DMS53 treated with DMSO at 0.1 percent for 48 hours (cell line): ENCODE results near the gene TBC1D22A.
"Not testable (repeated sequence)": the region's sequence is repeated elsewhere in the genome, so short reads cannot be mapped to it uniquely, and the experiment has no call there.

Experiments used
- DNase-seq: peaks from one replicate; lab custom pipeline; 2025; ENCODE audit not compliant: unreplicated experiment; lab: John Stamatoyannopoulos, UW

TBC1D22A gene

DNA sequence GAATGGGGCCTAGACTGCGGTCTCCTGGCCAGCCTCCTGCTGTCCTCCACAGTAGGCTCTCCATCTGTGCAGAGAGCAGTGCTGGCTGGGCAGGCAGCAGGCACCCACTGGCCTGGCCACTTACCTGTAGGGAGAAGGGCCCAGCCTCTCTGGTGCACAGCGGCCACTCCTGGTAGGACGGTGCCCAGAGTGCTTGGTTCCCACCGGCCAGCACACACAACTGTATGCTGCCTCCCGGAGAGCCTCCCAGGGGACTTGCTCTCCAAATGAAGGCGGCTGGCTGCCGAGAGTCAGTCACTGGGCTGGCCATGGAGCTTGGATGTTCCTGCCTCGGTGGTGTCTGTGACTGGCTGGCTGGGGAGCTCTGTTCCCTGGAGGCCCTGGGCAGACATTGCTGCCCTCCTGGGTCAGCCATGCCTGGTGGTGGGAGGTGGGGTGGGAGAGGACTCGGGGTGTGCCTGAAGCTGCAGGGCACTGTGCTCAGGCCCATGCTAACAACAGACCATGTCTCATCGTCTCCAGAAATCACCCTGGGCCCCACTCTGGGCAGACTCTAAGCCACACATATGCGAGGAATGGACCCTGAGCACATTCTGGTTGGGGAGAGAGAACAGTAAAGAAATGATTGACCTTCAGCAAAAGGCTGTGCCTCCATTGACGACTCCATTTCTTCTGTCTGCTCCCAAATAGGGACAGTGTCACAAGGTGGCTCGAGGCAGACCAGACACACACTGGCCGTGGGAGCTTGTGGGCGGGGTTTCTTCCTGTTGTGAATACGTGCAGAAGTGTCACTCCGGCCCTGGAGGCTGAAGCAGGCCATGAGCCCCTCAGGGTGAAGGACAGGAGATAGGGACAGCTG lies 350.8 kb downstream of the TBC1D22A start:
- DNase-seq, result no peak

DNA sequence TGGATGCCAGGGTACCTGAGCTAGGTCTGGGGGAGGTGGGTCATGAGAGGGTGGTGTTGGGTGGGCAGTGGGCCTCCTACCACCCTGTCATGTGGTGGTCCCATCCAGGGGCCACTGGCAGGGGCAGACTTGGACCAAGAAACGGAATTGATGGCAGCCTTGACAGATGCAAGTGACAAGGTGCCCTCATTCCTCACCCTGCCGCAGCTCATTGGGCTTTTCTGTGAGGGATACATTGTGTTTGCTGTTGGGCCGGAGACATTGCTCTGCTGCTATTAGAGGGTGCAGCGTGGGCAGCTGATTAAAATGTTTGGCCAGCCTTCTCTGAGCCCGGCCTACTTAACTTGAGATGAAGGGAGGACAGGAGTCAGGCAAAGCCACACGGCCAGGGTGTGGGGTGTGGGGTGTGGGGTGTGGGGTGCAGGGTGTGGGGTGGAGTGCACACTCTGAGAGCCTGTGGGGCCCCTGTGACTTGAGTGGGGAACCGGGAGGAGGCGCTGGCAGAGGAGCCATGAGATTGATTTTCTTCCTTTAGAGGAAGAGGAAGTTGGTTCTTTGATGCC lies 351.5 kb downstream of the TBC1D22A start:
- DNase-seq, result no peak

DNA sequence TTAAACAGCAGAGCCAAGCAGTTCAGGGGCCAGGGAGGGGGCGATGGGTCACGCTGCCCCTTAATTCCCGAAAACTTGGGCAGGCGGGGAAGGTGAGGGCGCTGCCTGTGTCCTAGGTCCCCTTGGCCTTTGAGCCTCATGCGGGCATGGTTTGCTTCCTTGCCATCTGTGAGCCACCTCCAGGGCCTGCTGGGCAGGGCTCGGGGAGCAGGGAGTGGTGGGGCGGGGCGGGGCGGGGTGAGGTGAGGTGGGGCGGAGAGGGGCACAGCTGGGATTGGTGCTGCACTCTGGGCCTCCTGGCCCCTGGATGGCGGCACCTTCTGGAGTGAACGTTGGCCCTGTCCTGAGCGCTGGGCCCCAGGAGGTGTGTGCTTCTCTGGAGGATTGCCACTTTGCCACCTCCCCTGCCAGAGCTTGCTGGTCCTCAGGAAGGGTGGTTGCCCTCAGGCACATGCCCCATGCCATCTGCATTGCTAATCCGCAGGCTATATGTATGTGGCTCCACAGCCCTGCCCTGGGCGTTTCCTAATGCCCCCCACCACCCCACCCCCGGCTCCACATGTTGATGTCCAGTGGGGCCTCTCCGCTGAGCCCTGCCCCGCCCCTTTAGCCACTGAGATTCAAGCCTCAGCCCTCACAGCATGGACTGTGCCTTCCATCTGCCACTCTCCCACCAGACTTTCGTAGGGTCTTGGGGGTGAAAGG lies 352.5 kb downstream of the TBC1D22A start:
- DNase-seq, result no peak

DNA sequence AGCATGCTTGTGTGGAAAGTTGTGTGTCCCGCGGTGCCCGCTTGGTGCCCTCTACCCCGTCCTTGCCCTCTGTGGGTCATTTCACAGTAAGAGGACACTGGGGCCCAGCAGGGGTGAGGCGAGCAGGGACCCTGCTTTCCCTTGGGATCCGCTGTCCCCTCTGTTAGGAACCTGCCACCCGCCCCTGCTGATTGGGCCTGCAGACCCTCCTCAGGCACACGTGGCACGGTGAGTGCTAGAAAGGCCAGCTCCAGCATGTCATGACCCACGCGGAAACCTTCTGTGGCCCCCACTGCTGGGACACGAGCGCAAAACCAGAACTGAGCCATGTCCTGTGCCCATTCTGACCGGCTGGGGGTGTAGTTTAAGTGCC lies 353.1 kb downstream of the TBC1D22A start:
- no peak for DNase-seq

DNA sequence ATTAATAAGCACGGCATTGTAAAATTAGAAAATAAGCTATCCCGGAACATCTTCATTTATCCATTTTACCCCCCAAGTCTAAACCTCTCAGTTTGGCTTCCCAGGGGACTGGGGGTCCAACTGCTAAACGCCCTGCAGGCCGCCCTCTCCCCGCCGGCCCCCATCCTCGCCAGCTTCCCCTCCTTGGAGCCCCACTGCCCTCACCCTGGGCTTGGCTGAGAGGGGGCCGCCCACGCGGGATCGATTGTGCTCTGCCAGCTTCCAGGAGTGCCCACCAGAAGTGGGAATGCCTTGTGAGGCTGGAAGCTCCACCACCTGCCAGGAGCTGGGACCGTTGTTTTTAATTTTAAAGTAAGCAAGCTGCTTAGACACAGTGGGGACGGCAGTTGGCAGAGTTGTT lies 353.5 kb downstream of the TBC1D22A start:
- DNase-seq, result no peak

DNA sequence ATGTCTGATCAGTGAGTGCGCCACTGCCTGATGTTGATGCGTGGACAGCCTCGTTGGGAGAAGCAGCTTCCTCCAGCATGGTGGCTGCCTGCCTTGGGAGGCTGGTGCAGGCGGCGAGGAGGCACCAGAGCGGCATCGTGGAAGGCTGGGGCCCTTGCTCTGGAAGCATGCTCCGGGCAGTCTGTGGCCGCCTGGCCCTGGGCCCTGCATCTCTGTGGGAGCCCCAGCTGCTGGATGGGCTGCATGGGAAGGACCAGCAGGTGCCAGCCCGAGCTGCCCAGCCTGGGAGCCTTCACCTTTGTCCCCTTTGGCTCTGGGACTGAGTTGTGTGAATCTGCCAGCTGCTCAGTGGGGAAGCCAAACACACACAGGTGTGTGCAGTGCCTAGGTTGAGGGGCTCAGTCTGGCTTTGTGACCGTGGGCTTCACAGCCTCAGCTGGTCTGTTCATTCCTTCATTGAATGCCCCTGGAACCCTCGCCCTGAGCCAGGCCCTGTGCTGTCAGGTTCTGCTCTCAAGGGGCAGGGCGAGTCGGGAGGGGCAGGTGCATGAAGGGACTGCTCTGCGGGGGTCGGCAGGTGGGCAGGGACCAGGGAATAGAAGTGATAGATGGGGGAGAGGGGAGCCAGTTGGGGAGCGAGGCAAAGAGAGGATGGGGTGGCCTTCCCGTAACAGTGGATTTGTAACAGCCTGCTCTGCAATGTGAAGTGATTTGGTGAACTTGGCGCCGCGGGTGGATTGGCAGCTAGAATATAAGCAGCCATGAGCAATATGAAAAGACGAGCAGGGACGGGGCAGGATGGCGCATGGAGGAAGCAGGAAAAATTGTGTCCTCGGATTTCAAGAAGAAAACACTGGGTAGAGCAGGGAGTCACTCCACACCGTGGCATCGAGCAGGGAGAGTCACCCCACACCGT lies 354.2 kb downstream of the TBC1D22A start:
- DNase-seq, result no peak

DNA sequence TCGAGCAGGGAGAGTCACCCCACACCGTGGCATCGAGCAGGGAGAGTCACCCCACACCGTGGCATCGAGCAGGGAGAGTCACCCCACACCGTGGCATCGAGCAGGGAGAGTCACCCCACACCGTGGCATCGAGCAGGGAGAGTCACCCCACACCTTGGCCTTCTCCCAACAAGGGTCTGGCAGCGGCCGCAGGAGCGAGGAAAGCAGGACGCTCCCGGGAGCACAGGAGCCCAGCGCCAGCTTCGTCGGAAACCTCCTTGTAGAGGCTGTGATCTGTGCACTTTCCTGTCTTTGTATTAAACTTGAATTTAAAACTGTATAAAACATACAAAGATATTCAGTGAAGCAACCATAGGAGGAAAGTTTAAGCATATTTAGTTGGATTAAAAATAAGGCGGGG lies 355.0 kb downstream of the TBC1D22A start:
- DNase-seq, result not testable (repeated sequence)

DNA sequence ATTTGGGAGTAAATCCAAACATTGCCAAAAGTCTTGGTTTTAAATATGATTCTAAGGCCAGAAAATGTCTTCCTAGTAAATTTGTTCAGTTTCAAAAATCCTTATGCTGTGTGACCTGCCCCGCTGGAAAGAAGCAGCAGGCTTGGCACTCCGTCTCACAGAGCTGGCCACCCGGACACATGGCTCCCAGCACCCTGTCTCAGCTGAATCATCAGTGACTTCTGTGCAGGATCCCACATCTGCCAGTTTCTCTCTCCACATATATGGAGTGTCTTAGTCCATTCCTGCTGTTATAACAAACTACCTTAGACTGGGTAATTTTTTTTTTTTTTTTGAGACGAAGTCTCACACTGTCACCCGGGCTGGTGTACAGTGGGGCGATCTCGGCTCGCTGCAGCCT lies 356.7 kb downstream of the TBC1D22A start:
- DNase-seq, result no peak

DNA sequence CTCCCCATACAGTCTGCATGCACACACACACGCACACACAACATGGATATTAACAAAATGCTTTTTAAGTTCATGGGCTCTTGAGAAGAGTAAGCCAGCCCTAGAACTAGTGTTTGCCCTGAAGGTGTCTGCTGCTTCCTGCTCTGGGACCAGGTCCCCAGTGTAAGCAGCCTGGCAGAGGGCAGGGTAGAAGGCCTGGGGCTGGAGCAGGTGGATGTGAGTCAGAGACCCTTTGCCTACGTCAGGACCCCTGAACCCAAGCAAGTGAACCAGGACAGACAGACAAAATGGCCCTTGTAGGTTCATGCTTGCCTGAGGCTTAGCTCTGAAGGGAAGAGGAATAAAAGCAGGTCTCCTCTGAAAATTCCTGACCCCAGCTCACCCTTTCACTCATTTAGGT lies 357.9 kb downstream of the TBC1D22A start:
- no peak for DNase-seq

DNA sequence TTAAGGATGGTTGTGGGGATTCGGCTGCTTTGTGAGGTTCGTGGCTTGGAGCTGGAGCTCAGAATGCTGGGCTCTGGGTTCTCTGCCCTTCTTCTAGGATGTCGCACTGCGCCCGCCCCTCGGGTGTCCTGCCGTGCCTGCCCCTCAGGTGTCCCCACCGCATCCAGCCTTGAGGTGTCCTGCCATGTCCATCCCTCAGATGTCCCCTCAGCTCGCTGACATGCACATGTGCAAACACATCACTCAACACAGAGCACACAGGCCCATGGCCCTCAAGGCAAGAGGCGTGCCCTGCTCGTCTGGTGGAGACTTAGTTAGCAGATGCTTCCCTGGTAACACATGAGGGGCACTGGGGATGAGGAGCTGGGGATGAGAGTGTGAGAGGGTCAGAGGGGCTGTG lies 359.3 kb downstream of the TBC1D22A start:
- no peak for DNase-seq

DNA sequence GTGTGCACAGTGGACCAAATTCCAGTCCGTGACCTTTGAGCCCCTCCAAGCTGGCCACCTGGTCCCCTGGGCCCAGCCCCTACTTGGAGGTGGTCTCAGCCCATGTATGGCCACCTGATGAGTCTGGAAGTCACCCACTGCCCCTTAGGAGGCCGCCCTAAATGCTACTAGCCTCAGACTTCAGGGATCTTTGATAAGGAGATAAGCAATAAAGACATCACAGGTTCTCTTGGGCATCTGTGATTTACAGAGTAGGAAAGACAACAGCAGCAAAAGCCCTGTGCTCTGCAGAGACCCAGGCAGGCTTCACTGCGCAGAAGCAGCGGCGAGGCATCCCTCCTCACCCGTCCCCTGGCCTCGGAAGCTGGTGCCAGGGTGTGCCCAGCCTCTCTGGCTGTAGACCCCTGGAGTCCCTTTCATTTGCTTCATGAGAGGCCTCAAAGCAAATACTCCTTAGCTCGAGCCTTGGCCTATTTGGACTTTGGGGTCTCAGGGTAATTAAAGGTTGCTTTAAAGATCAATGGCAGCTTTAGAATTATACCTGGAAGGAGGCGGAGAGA lies 360.1 kb downstream of the TBC1D22A start:
- no peak for DNase-seq

DNA sequence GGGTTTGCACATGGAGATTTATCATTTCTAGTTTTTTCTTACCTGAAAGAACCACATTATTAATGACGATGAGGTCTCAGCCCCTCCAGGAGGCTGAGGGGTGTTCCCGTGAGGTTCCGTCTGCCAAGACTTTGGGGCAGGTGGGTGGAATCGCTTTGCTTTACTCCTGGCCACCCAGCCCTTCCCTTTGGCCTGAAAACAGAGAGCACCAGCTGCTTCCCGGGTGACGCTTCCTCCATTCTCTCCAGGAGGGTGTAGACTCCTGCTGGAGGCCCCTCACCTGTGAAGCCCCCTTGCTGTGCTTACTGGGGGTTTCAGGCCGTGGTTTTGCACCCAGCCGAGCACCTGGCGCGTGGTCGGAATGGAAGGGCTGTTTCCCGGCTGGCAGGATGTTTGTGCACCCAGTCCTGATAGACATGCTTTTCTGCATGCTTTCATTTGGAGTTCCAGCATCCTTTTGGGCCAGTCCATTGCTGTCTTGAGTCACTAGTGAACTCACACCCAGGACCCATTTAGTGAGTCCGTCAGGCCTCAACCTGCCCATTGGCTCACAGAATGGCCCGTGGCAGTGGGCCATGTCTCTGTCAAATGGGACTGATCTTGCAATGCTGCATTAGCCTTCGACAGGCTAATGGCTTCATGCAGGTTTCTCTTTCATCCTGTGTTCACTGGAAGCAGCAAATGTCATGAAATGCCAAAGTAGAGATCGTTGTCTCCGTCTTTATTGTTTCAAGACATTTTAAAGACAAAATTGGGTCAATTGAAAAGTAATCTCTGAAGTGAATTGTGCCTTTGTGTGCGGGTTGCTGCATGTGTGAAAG lies 360.8 kb downstream of the TBC1D22A start:
- DNase-seq, result no peak

DNA sequence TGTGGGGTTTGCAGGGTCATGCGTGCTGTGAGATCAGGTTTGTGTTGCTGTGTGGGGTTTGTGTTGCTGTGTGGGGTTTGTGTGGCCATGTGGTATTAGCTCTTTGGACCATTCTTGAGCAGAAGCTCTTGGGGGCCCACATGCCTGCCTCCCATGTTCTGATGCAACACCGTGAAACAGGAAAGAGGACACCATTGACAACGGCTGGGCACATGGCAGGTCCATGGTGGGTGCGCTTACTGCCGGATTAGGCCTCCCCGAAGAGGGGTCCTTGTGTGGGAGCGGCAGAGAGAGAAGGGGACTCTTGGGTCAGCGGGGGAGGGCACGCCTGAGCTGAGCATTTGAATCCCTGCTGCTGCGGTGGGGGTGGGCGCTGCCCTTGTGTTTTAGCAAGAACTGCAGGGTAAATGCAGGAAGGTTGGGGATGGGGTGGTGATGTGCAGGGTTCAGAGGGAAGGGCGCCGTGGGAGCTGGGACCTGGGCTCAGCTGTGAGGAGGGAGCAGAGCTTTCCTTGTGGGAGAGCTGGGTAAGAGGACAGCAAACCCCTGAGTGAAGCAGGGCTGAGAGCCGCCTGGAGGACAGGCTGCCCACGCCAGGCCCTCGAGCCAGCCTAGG lies 361.5 kb downstream of the TBC1D22A start:
- no peak for DNase-seq

DNA sequence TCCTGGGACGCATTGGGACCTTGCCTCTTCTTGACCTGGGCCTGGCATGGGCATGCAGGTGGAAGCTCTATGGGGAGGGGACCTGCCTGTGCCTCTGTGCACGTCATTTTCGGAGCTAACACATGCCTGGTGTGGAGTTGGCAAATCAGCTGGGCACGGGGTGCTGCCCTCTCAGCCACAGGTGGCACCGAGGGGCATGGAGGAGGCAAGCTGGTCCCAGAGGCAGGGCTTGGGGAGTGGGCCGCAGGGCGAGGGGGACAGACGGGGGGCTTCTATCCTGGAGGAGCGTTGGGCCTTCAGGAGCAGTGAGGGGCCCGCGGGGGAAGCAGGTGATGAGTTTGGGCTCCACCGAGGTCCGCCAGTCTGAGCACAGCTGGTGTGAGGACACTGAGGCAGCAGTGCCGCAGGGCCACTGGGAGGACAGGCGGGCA lies 362.0 kb downstream of the TBC1D22A start:
- DNase-seq, result no peak

DNA sequence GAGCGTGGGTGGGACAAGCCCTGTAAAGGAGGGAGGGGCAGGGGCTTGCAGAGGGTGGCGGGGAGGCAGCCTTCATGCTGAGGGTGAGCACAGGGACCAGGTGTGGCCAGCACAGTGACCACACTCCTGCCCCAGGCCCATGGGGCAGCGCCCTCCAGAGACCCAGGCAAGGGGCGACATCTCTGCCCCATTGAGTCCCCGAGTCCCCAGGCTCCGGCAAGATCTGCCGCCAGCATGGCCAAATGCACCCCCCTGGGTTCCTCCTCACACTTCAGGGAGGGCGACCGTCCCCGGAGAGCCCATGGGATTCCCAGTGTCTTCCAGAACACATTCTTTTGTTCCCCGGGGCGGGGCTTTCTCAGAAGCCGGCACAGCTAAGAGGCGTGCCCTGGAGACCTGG lies 362.5 kb downstream of the TBC1D22A start:
- DNase-seq, result no peak

DNA sequence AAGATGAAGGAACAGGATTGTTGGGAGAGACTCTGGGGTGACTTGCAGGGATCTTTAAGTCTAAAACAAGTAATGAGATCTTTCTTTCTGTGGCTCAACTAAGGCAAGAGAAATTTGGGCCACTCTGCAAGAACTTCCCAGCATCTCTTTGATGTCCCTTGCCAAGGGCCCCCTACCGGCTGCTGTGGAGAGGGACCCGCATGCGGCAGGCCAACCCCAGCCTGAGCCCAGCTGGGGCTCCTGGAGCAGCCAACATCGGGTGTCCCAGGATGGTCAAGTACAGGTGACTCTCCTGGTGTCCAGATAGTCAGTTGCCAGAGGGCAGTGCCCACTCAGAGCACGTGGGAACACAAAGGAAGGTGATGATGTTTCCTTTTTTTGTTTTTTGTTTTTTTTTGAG lies 363.2 kb downstream of the TBC1D22A start:
- DNase-seq, result no peak

DNA sequence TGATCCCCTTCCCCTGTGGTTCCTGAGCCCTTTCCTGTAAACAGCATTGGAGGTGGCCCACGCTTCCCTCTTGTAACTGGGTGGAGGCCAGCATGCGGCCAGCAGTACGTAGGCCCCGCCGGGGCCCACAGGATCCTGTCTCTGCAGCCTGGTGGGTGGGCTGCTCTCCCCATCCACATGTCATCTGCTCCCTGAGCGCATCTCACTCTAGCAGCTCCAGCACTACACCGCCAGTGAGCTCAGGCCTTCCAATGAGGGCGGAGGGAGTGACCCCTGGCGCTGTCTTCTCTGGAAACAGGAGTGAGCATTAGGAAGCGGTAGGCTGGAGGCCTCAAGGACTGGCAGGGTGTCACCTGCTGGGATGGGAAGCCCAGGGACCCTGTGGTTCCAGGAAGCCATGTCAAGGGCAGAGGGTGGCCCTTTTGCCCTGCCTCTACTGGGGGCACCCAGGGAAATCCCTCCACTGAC lies 363.9 kb downstream of the TBC1D22A start:
- no peak for DNase-seq

DNA sequence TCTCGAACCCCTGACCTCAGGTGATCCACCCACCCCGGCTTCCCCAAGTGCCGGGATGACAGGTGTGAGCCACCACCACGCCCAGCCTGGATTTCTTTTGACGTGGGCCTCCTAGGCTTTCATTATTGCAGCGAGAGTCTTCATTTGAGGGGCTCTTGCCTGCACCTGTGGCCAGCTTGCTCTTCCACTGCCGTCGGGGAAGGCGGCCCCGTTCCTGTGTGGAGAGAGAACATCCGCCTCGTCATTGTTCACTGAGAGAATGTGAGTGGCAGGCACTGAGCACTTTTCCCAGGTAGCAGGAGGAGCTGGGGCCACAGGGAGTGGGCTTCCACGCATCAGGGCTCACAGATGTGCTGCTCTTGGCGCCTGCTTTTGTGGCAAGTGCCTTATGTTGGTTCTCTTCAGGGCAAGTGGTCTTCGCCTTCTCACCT lies 365.0 kb downstream of the TBC1D22A start:
- no peak for DNase-seq

DNA sequence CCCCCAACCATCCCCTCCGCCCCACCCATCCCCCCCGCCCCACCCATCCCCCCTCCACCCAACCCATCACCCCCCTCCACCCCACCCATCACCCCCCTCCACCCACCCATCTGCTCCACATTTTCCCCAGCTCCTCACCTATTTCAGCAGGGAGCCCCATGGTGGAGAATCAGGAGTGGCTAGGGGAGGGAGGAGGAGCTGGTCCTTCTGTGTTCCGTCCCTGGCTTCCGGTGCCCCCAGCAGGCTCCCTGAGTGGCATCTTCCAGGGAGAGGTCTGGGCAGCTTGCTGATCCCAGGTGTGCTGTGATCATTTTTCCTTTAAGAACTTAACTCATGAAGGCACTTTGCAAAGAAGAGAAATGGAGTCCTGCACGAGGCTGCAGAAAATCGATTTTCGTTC lies 365.8 kb downstream of the TBC1D22A start:
- DNase-seq, result no peak
